Left ventricle myocardium inferior (tissue), 1 donor: ENCODE results near the gene SDK2. TPM values are rescaled to one million over a fixed set of nuclear protein-coding genes. Genes with fewer than 3 reads are reported as not detected.

Experiments
- DNase-seq: peaks from one replicate; pipeline ENCODE4 v3.0.0-alpha.2; 2020
- H3K27ac ChIP-seq: fragments of 200-600 bp; replicated peaks from 2 replicates; pipeline ENCODE4 v1.8.0; 2021
- H3K27me3 ChIP-seq: fragments of 200-600 bp; 2 replicates; pipeline ENCODE4 v1.8.0; 2021; ENCODE audit warnings: low read depth
- H3K36me3 ChIP-seq: fragments of 200-600 bp; 2 replicates; pipeline ENCODE4 v1.8.0; 2021
- H3K4me1 ChIP-seq: fragments of 200-600 bp; 2 replicates; pipeline ENCODE4 v1.8.0; 2021
- H3K4me3 ChIP-seq: fragments of 200-600 bp; 2 replicates; pipeline ENCODE4 v1.8.0; 2021; ENCODE audit warnings: mild to moderate bottlenecking, moderate library complexity
- H3K9me3 ChIP-seq: fragments of 200-600 bp; replicated peaks from 2 replicates; pipeline ENCODE4 v1.8.0; 2021
- CTCF ChIP-seq: fragments of 200-600 bp; IDR thresholded peaks from 2 replicates; pipeline ENCODE4 v1.8.0; 2021; ENCODE audit warnings: antibody characterized with exemption, mild to moderate bottlenecking, borderline replicate concordance
- intact Hi-C: fragments of 100-400 bp; cut with micrococcal nuclease; formaldehyde crosslinking; loops from one replicate; pipeline ENCODE4 v1.11.0; 2022
- total RNA-seq: library from RNA; stranded (reverse); fragmentation: NEBNext Ultra II Directional; extraction: Animal tissue kit (Norgen Biotek cat#: 25700); gene quantifications from one replicate; pipeline ENCODE4 v1.2.1, GENCODE V29; 2021
- donor health status: DM: no; HTN: yes; CAD: no; lungs with severe emphysema.

Gene SDK2
- total RNA-seq, 1 donor from 2014 or later: 2.2 TPM

GRCh38 chr17:73327676-73328075, 316.6 kb downstream of the SDK2 start:
- no peak overlapping the region for H3K27ac ChIP-seq
- intact Hi-C loops: no loop called here
- no peak for DNase-seq
- no peak overlapping the region for H3K4me3 ChIP-seq
- peaks cover 25% of the 10 kb centered on the region for H3K4me1 ChIP-seq
- no peaks in the 10 kb centered on the region for H3K36me3 ChIP-seq
- TF ChIP-seq CTCF: no peak
- H3K27me3 ChIP-seq: no peaks in the 10 kb centered on the region
- H3K9me3 ChIP-seq: peaks cover 2% of the 10 kb centered on the region

DNA sequence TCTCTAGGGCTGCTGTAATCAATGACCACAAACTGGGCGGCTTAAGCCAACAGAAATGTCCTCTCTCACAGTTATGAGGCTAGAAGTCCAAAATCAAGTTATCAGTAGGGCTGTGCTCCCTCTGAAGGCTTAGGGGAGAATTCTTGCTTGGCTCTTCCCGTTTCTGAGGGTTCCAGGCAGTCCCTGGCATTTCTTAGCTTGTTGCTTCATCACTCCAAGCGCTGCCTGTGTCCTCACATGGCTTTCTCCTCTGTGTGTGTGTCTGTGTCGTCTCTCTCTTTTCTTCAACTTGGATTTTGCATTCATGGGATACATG, 318.8 kb downstream of the SDK2 start:
- no peak for DNase-seq
- no peaks in the 10 kb centered on the region for H3K36me3 ChIP-seq
- no peaks in the 10 kb centered on the region for H3K27me3 ChIP-seq
- peak overlapping the region; percentile 54 for H3K27ac ChIP-seq
- peak; percentile 27 for TF ChIP-seq CTCF
- no peak overlapping the region for H3K4me3 ChIP-seq
- H3K4me1 ChIP-seq: peaks cover 34% of the 10 kb centered on the region
- intact Hi-C loops: no loop called here
- peaks cover 4% of the 10 kb centered on the region for H3K9me3 ChIP-seq

DNA sequence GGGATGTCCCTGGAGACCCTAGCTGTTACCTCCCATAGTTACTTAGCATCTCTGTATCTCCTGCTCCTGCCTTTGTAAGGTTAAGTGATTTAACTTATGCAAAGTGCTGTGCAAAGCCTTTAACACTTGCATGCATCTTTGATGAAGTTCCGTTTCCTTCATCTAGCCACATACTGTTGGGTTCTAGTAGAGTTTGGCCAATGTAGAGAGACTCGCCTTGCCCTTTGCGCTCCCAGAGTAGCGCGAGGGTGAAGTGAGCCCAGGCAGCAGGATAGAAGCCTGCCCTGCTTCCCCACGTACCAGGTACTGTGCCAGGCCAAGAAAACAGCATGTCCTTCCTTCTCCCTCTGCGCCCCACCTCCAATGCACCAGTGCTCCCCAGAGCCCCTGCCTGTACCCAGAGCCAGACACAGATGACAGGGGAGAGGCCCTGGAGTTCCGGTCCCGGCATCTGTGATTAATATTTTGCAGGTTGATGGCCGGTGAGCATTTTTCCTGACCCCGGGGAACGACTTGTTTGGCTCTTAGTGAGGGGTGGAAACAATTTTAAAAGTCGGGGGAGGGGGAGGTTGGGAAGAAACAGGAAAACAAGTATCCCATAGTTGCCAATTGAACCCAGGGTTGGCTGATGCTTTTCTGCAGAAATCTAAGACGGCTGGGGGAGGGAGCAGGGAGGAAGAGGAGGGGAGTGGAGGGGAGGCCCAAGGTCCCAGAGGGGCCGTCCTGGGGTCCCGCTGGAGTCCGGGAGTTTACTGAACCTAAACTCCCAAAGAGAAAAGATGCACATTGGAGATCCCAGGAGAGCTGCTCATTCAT, 319.3 kb downstream of the SDK2 start:
- Histone ChIP-seq H3K9me3 (peaks cover 4% of the 10 kb centered on the region), H3K27me3 (no peaks in the 10 kb centered on the region), H3K27ac (peak overlapping the region; percentile 54), H3K4me1 (peaks cover 34% of the 10 kb centered on the region), H3K4me3 (no peak overlapping the region), H3K36me3 (no peaks in the 10 kb centered on the region)
- no peak for TF ChIP-seq CTCF
- DNase-seq: no peak
- intact Hi-C loops: no loop called here

- DNase-seq: peak; percentile 46
- Histone ChIP-seq H3K4me1 (peaks cover 34% of the 10 kb centered on the region), H3K27me3 (no peaks in the 10 kb centered on the region), H3K36me3 (no peaks in the 10 kb centered on the region), H3K4me3 (no peak overlapping the region), H3K27ac (peak overlapping the region; percentile 54), H3K9me3 (peaks cover 4% of the 10 kb centered on the region)
- intact Hi-C loops: no loop called here
- TF ChIP-seq CTCF: no peak
These were observed 320.1 kb downstream of the SDK2 start for GRCh38 chr17:73324160-73324475.

DNA sequence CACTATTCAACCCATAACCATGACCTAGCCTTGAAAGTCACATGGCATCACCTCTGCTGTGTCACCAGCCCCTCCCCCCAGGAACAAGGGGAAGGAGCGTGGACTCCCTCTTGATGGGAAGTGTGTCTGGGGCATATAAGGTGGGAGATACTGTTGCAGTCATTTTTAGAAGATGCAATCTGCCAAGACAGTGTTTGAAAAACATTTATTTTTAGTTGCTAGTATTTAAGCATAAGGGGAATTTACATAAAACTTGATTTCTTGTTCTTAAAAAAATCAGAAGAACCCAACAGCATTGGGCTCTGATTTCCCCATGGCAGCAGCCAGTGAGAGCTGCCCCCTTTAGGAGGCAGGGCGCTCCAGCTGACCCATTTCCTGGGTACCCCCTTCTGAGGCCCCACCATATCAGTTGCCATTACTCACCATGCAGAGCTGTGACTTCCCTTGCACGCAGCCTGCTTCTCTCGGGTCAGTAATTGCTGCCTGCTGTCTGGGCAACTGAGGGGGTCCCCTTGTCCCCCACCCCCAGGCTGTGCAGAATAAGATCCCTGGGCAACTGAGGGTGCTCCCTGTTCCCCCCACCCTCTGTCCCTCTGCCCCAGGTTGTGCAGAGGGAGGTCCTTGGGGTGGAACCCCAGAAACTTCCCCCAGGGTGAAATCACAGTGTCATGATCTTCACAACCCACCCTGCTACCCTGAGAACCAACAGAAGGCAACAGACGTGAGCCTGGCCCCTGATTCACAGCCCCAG, 320.7 kb downstream of the SDK2 start:
- no peak for DNase-seq
- no peaks in the 10 kb centered on the region for H3K27me3 ChIP-seq
- H3K9me3 ChIP-seq: peaks cover 4% of the 10 kb centered on the region
- no peaks in the 10 kb centered on the region for H3K36me3 ChIP-seq
- H3K4me1 ChIP-seq: peaks cover 34% of the 10 kb centered on the region
- H3K4me3 ChIP-seq: no peak overlapping the region
- H3K27ac ChIP-seq: no peak overlapping the region
- no peak for TF ChIP-seq CTCF
- intact Hi-C loops: no loop called here
